SKM-1 treated with dmso at 0.1 percent for 144 hours (cell line): Measurements from ENCODE around the gene SYNE2.

Experiments used
- DNase-seq: peaks from one replicate; lab custom pipeline; 2025; ENCODE audit not compliant: unreplicated experiment; lab: John Stamatoyannopoulos, UW

SYNE2 gene

GRCh38 chr14:63908667-63909264, 56.0 kb downstream of the SYNE2 start:
- DNase-seq, result no peak

DNA sequence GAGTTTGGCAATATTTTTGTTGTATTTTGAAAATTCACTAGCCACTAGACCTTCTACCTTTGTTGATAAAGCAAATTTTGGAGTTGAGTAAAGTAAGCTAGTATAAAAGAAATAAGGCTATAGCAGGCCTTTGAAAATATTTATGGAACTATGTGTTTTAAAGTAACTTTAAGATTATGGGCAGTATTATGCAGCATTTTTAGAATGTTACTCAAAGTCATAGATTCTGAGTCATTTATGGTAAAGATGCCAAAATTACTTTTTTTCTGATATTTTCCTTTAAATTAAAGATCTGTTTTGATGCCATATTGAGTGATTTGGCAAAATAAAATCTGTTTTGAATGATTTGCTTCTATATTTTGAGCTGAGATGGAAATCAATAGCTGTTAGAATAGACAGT, 57.2 kb downstream of the SYNE2 start:
- DNase-seq, result no peak

GRCh38 chr14:63910583-63911363, 58.0 kb downstream of the SYNE2 start:
- no peak for DNase-seq

- DNase-seq, result no peak
These were observed 58.6 kb downstream of the SYNE2 start for GRCh38 chr14:63911404-63911803.

DNA sequence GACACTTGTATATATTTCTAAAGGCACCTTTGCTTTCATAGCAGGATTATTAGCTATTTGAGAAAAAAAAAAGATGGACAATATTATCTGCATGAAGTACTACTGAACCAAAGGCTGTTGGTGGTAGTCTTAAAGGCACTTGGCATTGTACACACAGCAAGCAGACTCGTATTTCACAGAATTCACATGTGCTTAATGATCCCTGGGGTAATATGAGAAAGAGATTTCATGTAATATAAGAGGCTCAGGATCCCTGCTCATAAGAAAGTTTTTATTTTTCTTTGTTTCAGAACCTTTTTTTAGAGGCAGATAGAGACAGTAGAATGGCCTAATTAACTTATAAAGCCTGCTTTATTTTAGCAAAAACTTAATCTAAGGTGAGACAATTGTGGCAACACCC, 59.5 kb downstream of the SYNE2 start:
- DNase-seq, result no peak

DNA sequence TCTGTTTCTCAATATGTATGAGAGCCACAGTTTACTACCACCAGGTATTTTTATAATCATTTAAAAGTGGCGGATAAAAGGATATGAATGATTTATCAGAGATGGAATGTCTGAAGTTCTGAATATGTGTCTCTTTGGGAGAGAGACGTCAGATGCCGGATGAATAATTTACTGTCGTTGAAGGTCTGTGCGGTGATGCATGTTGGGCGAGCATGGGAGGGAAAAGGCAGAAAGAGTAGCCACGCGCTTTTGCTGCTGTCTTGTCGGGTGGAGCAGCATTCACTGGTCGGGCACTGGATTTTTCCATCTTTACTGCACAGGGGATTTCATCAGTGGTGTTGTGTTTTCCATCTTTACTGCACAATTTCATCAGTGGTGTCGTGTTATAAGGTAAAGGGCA, 65.6 kb downstream of the SYNE2 start:
- no peak for DNase-seq

- no peak for DNase-seq
These were observed 70.1 kb downstream of the SYNE2 start for GRCh38 chr14:63922696-63923421.

DNA sequence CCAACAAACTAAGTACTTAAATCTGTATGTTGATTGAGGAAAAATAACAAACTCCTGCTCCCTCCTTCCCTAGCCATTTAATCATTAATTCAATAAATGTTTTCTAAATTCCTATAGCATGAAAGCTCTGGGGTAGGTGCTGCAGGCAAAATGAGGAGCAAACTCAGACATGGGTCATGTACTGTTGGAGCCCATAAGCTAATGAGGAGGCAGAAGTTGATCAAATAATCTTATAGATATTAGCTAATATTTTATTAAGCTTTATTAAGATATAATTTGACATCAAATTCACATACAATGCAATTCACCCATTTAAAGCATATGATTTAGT, 70.6 kb downstream of the SYNE2 start:
- no peak for DNase-seq

- no peak for DNase-seq
These were observed 71.6 kb downstream of the SYNE2 start for GRCh38 chr14:63924375-63924774.

DNA sequence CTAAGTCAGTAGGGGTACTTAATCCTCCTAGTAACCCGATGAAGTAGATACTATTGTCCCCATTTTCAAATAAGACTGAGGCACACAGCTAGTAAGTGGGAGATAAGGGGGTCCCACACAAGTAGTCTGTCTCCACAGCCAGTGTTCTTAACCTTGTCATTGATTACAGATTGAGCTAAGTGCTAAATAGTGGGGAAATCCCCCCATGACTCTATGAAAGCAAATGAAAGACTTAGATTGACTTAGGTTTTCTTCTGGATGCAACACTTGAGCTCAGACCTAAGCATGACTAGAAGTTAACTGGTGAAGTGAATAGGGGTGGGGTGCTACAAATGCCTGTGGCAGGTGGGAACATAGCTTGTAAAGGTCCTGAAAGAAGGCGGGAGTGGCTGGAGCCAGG, 73.8 kb downstream of the SYNE2 start:
- DNase-seq, result no peak

- no peak for DNase-seq
These were observed 76.0 kb downstream of the SYNE2 start for GRCh38 chr14:63928744-63929174.

GRCh38 chr14:63933110-63933509, 80.3 kb downstream of the SYNE2 start:
- DNase-seq, result no peak

DNA sequence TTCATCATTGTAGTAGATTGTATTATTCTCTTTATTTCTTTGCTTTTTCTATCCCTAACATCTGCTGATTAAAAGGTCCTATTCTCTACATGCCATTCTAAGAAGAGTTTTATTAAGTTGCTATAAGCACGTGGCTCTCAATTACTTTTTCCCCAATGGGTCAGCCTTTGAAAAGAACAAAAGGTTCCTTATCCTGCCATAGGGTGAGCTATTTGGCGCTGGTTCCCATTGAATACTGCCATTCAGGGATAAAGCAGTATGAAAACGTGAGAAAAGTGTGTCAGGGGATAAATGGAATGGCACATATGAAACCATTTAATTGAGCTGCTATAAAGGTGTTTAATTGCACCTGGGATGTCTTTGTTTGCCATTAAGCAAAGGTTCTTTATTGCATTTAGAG, 80.9 kb downstream of the SYNE2 start:
- no peak for DNase-seq

GRCh38 chr14:63938198-63939005, 85.6 kb downstream of the SYNE2 start:
- DNase-seq, result no peak

- no peak for DNase-seq
These were observed 86.1 kb downstream of the SYNE2 start for GRCh38 chr14:63939006-63939270.

DNA sequence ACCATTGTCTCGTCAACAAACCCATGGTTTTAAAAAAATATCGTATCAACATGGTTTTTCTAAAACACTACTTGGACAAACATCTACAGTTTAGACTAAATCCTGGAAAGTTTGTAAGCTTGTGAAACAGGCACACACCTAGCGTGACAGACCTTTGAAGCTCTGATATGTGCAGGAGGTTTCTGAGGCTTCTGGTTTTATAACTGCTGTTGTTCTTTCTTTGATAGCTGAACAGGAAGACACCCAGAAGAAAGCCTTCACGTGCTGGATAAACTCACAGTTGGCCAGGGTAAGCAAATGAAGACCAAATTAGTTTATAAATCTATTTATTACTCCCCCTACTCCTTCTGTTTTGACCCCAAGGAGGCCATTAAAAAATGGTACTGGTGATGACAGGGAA, 87.6 kb downstream of the SYNE2 start:
- DNase-seq, result no peak

DNA sequence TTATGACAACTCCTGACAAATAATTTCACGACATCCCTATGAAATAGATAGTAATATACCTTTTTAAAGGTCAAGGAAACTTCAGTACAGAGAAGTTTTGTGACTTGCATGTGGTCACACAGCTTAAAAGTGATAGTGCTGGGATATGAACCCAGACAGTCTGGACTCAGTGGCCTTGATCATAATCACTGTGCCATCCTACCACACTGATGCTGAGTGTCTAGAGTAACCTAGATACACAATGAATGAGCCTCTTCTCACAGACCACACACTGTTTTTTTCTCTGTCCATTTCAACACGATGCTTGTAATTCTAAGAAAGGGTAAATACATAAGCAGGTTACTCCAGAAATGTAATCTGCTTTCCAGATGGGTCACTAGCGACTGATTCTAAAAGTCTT, 88.2 kb downstream of the SYNE2 start:
- no peak for DNase-seq

DNA sequence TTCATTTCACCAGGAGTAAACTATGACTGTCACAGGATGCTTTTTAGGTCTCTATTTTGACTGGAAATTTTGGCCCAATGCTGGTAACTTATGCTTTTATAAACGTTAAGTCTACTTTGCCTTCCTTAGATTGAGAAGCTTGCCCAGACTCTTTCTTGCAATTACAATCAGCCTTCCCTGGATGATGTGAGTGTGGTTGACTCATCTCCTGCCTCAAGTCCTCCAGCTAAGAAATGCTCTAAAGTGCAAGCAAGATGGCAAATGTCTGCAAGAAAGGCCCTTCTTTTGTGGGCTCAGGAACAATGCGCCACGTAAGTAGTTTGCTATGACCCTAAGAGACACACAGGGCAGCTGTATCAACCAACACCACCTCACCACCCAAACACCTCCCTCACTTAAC, 96.9 kb downstream of the SYNE2 start:
- no peak for DNase-seq

GRCh38 chr14:63951021-63951420, 98.2 kb downstream of the SYNE2 start:
- no peak for DNase-seq

- no peak for DNase-seq
These were observed 98.6 kb downstream of the SYNE2 start for GRCh38 chr14:63951429-63951828.

DNA sequence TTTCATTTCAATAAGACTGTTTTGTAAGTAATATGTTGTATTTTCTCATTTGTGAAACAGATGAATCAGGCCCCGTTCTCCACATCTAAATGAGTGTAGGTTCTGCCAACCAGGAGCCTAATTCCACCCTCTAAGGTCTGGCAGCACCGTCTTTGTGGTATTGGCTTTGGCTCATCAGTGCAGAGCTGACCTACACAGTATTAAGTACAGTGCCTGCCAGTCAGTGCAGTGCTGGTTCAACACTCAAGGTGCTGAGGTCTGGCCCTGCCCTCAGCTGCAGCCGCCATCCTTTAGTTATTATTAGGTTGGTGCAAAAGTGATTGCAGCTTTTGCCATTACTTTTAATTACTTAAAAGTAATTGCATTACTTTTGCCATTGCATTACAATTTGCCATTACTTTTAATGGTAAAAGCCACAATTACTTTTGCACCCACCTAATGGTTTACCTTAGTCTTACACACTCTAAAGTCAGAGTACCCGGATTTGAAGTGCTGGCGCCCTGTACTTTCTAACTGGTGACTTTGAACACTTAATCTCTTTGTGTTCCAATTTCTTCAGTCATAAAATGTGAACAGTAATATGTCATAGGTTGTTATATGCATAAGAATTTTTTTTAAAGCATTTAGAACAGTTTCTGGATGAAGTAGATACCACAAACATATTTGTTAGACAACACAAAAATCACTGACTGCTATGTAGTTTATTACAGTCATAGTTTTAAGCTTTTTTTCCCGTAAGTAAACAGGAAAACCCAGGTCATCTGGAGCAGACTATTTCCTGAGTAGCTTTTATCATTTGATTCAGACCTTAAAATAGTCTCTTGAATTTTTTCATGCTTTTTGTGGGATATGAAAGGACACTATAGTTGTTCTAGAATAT, 99.5 kb downstream of the SYNE2 start:
- no peak for DNase-seq
